Measurements from ENCODE around the gene CMBL. TPM values are rescaled to one million over a fixed set of nuclear protein-coding genes. Genes with fewer than 3 reads are reported as not detected.

Gene CMBL
- total and polyA plus RNA-seq, 2 donors, result 1.9 to 8.1 TPM

GRCh38 chr5:10228288-10228687 is 79.4 kb downstream of the CMBL start:
- Histone ChIP-seq H3K4me1 (ENCODE audit: control insufficient read depth in 2 of 2, insufficient read depth in 2 of 2, low read length in 2 of 2) (no peaks in the 10 kb centered on the region), H3K4me3 (ENCODE audit: low read length in 2 of 2) (no peak overlapping the region), H3K27me3 (ENCODE audit: control insufficient read depth in 2 of 2, insufficient read depth in 1 of 2, low read length in 1 of 2) (no peaks in the 10 kb centered on the region), H3K9me3 (ENCODE audit: control insufficient read depth in 2 of 2, insufficient read depth in 1 of 2, low read length in 1 of 2) (no peaks in the 10 kb centered on the region), H3K36me3 (ENCODE audit: control insufficient read depth in 2 of 2, insufficient read depth in 2 of 2, low read length in 1 of 2) (peaks cover 7 to 11% of the 10 kb centered on the region in 2 donors), H3K27ac (ENCODE audit: low read depth in 1 of 2, low read length in 1 of 2) (no peak overlapping the region)
- no peak for DNase-seq (ENCODE audit: low read depth in 6 of 9, low spot score in 9 of 9)
- 99% methylated on average over 1 of the region's 1 CpG for WGBS

Other genes starting within 250 kb of the CMBL start
- 15.2 TPM for gene ATPSCKMT, start 58.0 kb downstream of the CMBL start, total RNA-seq
- gene ATPSCKMT, start 58.0 kb downstream of the CMBL start, polyA plus RNA-seq, result 14.4 TPM
- gene CCT5, start 57.6 kb downstream of the CMBL start, total RNA-seq, result 356 TPM
- gene CCT5, start 57.6 kb downstream of the CMBL start, polyA plus RNA-seq, result 114 TPM
- 43.7 TPM for gene MARCHF6, start 45.8 kb upstream of the CMBL start, total RNA-seq
- 196 TPM for gene MARCHF6, start 45.8 kb upstream of the CMBL start, polyA plus RNA-seq
- gene ROPN1L, start 134.0 kb upstream of the CMBL start, total RNA-seq, result 0.42 TPM
- gene ROPN1L, start 134.0 kb upstream of the CMBL start, polyA plus RNA-seq, result 0.68 TPM

Measured in thymus (tissue), 11 donors.